HG03108 (cell line): ENCODE results near the gene SPDYE16.
"Not testable (repeated sequence)": the region's sequence is repeated elsewhere in the genome, so short reads cannot be mapped to it uniquely, and the experiment has no call there.

Source experiments
- ATAC-seq: cut with Tn5 transposase; IDR thresholded peaks from one replicate; pipeline ENCODE4 v1.9.1; 2021; ENCODE audit warnings: moderate library complexity; ENCODE audit not compliant: unreplicated experiment

Gene SPDYE16

GRCh38 chr7:76505168-76506080, 37.7 kb downstream of the SPDYE16 start:
- no peak for ATAC-seq

GRCh38 chr7:76504351-76505167, 38.5 kb downstream of the SPDYE16 start:
- not testable (repeated sequence) for ATAC-seq

GRCh38 chr7:76503244-76503643, 39.9 kb downstream of the SPDYE16 start:
- not testable (repeated sequence) for ATAC-seq

GRCh38 chr7:76502836-76503235, 40.3 kb downstream of the SPDYE16 start:
- not testable (repeated sequence) for ATAC-seq

GRCh38 chr7:76502224-76502623, 40.9 kb downstream of the SPDYE16 start:
- ATAC-seq: not testable (repeated sequence)

GRCh38 chr7:76499924-76500241, 43.2 kb downstream of the SPDYE16 start:
- ATAC-seq: not testable (repeated sequence)

- ATAC-seq: not testable (repeated sequence)
Observed at GRCh38 chr7:76499201-76499923, 43.7 kb downstream of the SPDYE16 start.

- ATAC-seq: not testable (repeated sequence)
Observed at GRCh38 chr7:76498583-76499200, 44.4 kb downstream of the SPDYE16 start.

GRCh38 chr7:76497918-76498582, 45.0 kb downstream of the SPDYE16 start:
- not testable (repeated sequence) for ATAC-seq

GRCh38 chr7:76495717-76496116, 47.4 kb downstream of the SPDYE16 start:
- not testable (repeated sequence) for ATAC-seq

GRCh38 chr7:76492139-76492538, 51.0 kb downstream of the SPDYE16 start:
- not testable (repeated sequence) for ATAC-seq

- not testable (repeated sequence) for ATAC-seq
Observed at GRCh38 chr7:76487969-76488368, 55.1 kb downstream of the SPDYE16 start.

GRCh38 chr7:76486618-76487017, 56.5 kb downstream of the SPDYE16 start:
- ATAC-seq: peak; percentile 97

GRCh38 chr7:76485822-76486610, 57.1 kb downstream of the SPDYE16 start:
- ATAC-seq: peak; percentile 8

- not testable (repeated sequence) for ATAC-seq
Observed at GRCh38 chr7:76484456-76484855, 58.6 kb downstream of the SPDYE16 start.

GRCh38 chr7:76483081-76483480, 60.0 kb downstream of the SPDYE16 start:
- not testable (repeated sequence) for ATAC-seq

GRCh38 chr7:76482660-76483059, 60.4 kb downstream of the SPDYE16 start:
- not testable (repeated sequence) for ATAC-seq
